Stimulated activated CD8-positive, alpha-beta memory T cell treated with anti-CD3 and anti-CD28 coated beads, Interleukin-7, amount 100 ng/mL, for 4 hours (primary cell): ENCODE measurements around the gene MARK4.
"Not testable (repeated sequence)": the region's sequence is repeated elsewhere in the genome, so short reads cannot be mapped to it uniquely, and the experiment has no call there.

Source experiments
- DNase-seq, 2 donors: peaks; one replicate each; pipeline ENCODE4 v3.0.0-alpha.2; 2020; ENCODE audit warnings: low read depth in 2 of 2

MARK4 gene

GRCh38 chr19:45250832-45251451 is at the start of gene MARK4:
TSS of gene MARK4 (plus strand) at chr19:45251271. CDS start at chr19:45251589, 318 bp downstream.
- peak; percentile 8 to 56 for DNase-seq

GRCh38 chr19:45202637-45203036 is 48.4 kb upstream of the MARK4 start:
- no peak for DNase-seq

- DNase-seq, result no peak
Observed at GRCh38 chr19:45205810-45206209, 45.3 kb upstream of the MARK4 start.

- no peak for DNase-seq
Observed at GRCh38 chr19:45206328-45206727, 44.7 kb upstream of the MARK4 start.

GRCh38 chr19:45211751-45212381 is 39.2 kb upstream of the MARK4 start:
- DNase-seq, result no peak

GRCh38 chr19:45213031-45213430 is 38.0 kb upstream of the MARK4 start:
- no peak for DNase-seq

- no peak for DNase-seq
Observed at GRCh38 chr19:45215391-45216191, 35.5 kb upstream of the MARK4 start.

GRCh38 chr19:45216667-45217066 is 34.4 kb upstream of the MARK4 start:
- no peak for DNase-seq

- DNase-seq, result no peak
Observed at GRCh38 chr19:45217193-45217956, 33.7 kb upstream of the MARK4 start.

- no peak for DNase-seq
Observed at GRCh38 chr19:45217957-45218334, 33.1 kb upstream of the MARK4 start.

- no peak for DNase-seq
Observed at GRCh38 chr19:45218426-45218825, 32.6 kb upstream of the MARK4 start.

- DNase-seq, result no peak
Observed at GRCh38 chr19:45218911-45219743, 31.9 kb upstream of the MARK4 start.

- DNase-seq, result no peak
Observed at GRCh38 chr19:45222724-45223123, 28.3 kb upstream of the MARK4 start.

GRCh38 chr19:45223879-45224278 is 27.2 kb upstream of the MARK4 start:
- no peak for DNase-seq

- no peak for DNase-seq
Observed at GRCh38 chr19:45224645-45225044, 26.4 kb upstream of the MARK4 start.

- not testable (repeated sequence) for DNase-seq
Observed at GRCh38 chr19:45229056-45229455, 22.0 kb upstream of the MARK4 start.

- DNase-seq, result no peak
Observed at GRCh38 chr19:45231891-45232290, 19.2 kb upstream of the MARK4 start.

- DNase-seq, result no peak
Observed at GRCh38 chr19:45234089-45234869, 16.8 kb upstream of the MARK4 start.

GRCh38 chr19:45235485-45235884 is 15.6 kb upstream of the MARK4 start:
- no peak for DNase-seq

GRCh38 chr19:45238556-45238955 is 12.5 kb upstream of the MARK4 start:
- no peak for DNase-seq
